Activated naive CD8-positive, alpha-beta T cell treated with anti-CD3 and anti-CD28 coated beads for 36 hours (primary cell): ENCODE measurements around the gene POTEH. TPM values are rescaled to one million over a fixed set of nuclear protein-coding genes. Genes with fewer than 3 reads are reported as not detected.
"Not testable (repeated sequence)": the region's sequence is repeated elsewhere in the genome, so short reads cannot be mapped to it uniquely, and the experiment has no call there.

Source experiments
- DNase-seq: peaks from one replicate; pipeline ENCODE4 v3.0.0; 2021
- H3K27ac Mint-ChIP-seq: one replicate; pipeline ENCODE4 v1.8.0; 2022; ENCODE audit warnings: mild to moderate bottlenecking, moderate library complexity, mixed read lengths
- H3K27me3 Mint-ChIP-seq: one replicate; pipeline ENCODE4 v1.8.0; 2022; ENCODE audit warnings: mild to moderate bottlenecking, mixed read lengths
- H3K36me3 Mint-ChIP-seq: one replicate; pipeline ENCODE4 v1.8.0; 2021; ENCODE audit warnings: mild to moderate bottlenecking, mixed read lengths
- H3K4me1 Mint-ChIP-seq: one replicate; pipeline ENCODE4 v1.8.0; 2021; ENCODE audit warnings: mixed read lengths
- H3K4me3 Mint-ChIP-seq: one replicate; pipeline ENCODE4 v1.8.0; 2022; ENCODE audit warnings: mild to moderate bottlenecking, moderate library complexity, mixed read lengths
- H3K9me3 Mint-ChIP-seq: one replicate; pipeline ENCODE4 v1.8.0; 2022; ENCODE audit warnings: mixed read lengths
- total RNA-seq, 2 experiments: library from RNA; stranded (reverse); gene quantifications; one replicate each; pipeline ENCODE4 v1.2.3, GENCODE V29; 2021

Gene POTEH
- not detected for total RNA-seq

- H3K27me3 Mint-ChIP-seq, H3K36me3 Mint-ChIP-seq, H3K27ac Mint-ChIP-seq, H3K4me3 Mint-ChIP-seq, DNase-seq, H3K4me1 Mint-ChIP-seq, H3K9me3 Mint-ChIP-seq: not testable (repeated sequence)
These were observed at the start of gene POTEH for GRCh38 chr22:15689749-15690125. POTEH (plus strand) TSS chr22:15690026; CDS start chr22:15690078, 52 bp downstream.

DNA sequence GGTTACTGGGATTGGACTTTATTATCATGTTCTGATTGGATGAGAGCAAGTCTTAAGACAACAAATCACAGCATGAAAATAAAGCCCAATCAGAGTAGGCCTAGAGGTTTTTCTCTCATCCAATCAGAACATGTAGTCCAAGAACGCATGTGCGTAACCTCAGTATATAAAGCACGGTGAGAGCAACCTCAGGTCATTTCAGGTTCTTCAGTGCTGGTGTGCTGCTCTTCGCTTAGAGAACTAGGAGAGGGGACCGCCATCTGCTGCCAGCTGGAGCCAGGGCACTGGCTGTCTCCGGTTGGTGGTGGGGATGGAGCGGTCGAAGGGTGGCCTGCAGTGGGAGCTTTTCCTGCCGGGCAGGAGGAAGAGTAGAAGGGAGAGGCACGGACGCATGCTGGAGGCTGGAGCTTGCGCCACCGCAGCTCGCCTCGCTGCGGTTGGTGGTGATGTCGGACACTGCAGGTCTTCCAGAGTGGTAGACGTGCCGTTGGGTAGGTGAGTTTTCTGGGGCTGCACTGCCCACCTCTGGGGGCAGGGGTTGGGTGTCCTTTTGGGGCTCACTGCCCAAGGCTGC is 47.5 kb upstream of the POTEH start:
- H3K36me3 Mint-ChIP-seq, H3K27me3 Mint-ChIP-seq, H3K27ac Mint-ChIP-seq, H3K4me3 Mint-ChIP-seq, DNase-seq, H3K4me1 Mint-ChIP-seq, H3K9me3 Mint-ChIP-seq: not testable (repeated sequence)

DNA sequence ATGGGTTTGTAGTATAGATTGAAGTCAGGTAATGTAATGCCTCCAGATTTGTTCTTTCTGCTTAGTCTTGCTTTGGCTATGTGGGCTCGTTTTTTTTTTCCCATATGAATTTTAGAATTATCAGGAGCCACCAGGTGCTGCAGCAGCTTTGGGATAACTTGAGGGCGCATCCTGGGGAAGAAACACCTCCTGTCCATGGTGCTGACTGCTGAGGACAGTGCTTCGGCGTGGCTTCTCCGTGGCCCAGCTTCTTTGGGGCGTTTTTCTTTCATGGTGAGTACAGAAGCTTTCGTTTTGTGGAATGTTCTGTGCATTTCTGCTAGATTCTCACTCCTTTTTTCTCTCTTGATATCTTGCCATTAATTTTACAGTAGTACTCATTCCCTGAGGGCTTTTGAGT is 37.9 kb upstream of the POTEH start:
- H3K36me3 Mint-ChIP-seq, H3K27me3 Mint-ChIP-seq, H3K27ac Mint-ChIP-seq, H3K4me3 Mint-ChIP-seq, DNase-seq, H3K4me1 Mint-ChIP-seq, H3K9me3 Mint-ChIP-seq: not testable (repeated sequence)

DNA sequence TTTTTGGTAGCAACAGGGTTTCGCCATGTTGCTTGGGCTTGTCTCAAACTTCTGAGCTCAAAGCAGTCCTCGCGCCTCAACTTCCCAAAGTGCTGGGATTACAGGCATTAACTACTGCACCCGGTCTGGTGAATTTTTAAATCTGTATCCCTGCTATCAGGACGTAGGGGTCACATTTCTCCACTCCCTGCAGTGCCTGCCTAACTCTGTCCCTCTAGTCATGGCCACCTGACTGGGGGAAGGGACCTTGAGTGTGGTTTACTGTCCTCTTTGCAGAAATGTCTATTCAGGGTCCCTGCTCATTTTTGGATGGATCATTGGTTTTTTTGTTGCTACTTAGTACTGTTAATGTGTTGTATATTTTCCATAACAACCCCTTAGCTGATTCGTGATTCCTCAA is 37.1 kb upstream of the POTEH start:
- H3K4me3 Mint-ChIP-seq, H3K27ac Mint-ChIP-seq, H3K36me3 Mint-ChIP-seq, H3K9me3 Mint-ChIP-seq, H3K27me3 Mint-ChIP-seq, H3K4me1 Mint-ChIP-seq, DNase-seq: not testable (repeated sequence)

GRCh38 chr22:15653241-15653640 is 36.6 kb upstream of the POTEH start:
- not testable (repeated sequence) for H3K4me1 Mint-ChIP-seq, H3K27ac Mint-ChIP-seq, DNase-seq, H3K4me3 Mint-ChIP-seq, H3K9me3 Mint-ChIP-seq, H3K27me3 Mint-ChIP-seq, H3K36me3 Mint-ChIP-seq

DNA sequence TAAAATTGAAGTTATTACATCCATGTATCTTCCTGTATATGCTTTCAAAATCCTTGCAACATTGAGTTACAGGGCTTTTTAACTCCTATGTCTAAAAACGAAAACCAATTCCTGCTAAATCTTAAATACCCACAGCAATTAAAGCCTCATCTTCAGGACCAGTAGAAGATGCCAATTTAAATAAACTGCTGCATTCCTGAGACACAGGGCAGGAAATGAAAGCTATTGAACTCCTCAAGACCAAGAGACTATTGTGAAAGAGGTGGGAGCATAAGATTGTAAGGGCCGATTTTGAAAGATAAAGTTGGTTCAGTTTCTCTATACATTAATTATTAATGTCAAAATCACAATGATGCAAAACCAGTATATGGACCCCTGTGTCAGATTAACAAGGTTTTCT is 28.7 kb upstream of the POTEH start:
- not testable (repeated sequence) for H3K27ac Mint-ChIP-seq, H3K4me1 Mint-ChIP-seq, DNase-seq, H3K27me3 Mint-ChIP-seq, H3K9me3 Mint-ChIP-seq, H3K36me3 Mint-ChIP-seq, H3K4me3 Mint-ChIP-seq

- not testable (repeated sequence) for H3K4me3 Mint-ChIP-seq, H3K9me3 Mint-ChIP-seq, H3K4me1 Mint-ChIP-seq, H3K36me3 Mint-ChIP-seq, H3K27me3 Mint-ChIP-seq, DNase-seq, H3K27ac Mint-ChIP-seq
These were observed 25.1 kb upstream of the POTEH start for GRCh38 chr22:15664682-15665081.

DNA sequence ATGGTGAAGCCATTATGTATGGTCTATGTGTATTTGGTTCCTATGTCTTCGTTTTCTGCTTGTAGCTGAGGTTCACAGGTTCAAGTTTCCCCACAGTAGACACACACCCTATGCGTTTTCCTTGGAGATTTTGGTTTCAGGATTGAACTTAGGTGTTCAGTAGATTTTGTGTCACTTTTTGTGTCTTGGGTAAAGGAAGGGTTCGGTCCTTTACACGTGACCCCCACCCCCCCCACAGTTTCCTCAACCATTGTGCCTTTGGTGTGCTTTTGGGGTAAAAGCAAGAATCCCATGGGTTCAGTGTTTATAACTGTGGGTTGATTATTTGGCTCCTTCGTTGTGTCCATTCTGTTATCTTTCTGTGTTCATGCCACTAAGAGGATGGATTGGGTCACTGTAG is 24.3 kb upstream of the POTEH start:
- not testable (repeated sequence) for DNase-seq, H3K9me3 Mint-ChIP-seq, H3K27me3 Mint-ChIP-seq, H3K36me3 Mint-ChIP-seq, H3K4me3 Mint-ChIP-seq, H3K27ac Mint-ChIP-seq, H3K4me1 Mint-ChIP-seq

- H3K27me3 Mint-ChIP-seq, H3K4me3 Mint-ChIP-seq: not testable (repeated sequence)
These were observed 20.4 kb upstream of the POTEH start for GRCh38 chr22:15669430-15669829.

GRCh38 chr22:15679702-15680101 is 10.1 kb upstream of the POTEH start:
- not testable (repeated sequence) for H3K4me1 Mint-ChIP-seq, H3K4me3 Mint-ChIP-seq, H3K27ac Mint-ChIP-seq, H3K9me3 Mint-ChIP-seq, H3K36me3 Mint-ChIP-seq, H3K27me3 Mint-ChIP-seq, DNase-seq

More at GRCh38 chr22:15669430-15669829, 20.4 kb upstream of the POTEH start:
- not testable (repeated sequence) for H3K4me1 Mint-ChIP-seq, H3K36me3 Mint-ChIP-seq, H3K9me3 Mint-ChIP-seq, H3K27ac Mint-ChIP-seq, DNase-seq

- H3K4me1 Mint-ChIP-seq, H3K4me3 Mint-ChIP-seq, DNase-seq, H3K36me3 Mint-ChIP-seq, H3K9me3 Mint-ChIP-seq, H3K27ac Mint-ChIP-seq, H3K27me3 Mint-ChIP-seq: not testable (repeated sequence)
These were observed 5.7 kb upstream of the POTEH start for GRCh38 chr22:15684115-15684514.

GRCh38 chr22:15684695-15685094 is 5.1 kb upstream of the POTEH start:
- not testable (repeated sequence) for H3K4me3 Mint-ChIP-seq, H3K4me1 Mint-ChIP-seq, H3K36me3 Mint-ChIP-seq, DNase-seq, H3K27ac Mint-ChIP-seq, H3K27me3 Mint-ChIP-seq, H3K9me3 Mint-ChIP-seq

DNA sequence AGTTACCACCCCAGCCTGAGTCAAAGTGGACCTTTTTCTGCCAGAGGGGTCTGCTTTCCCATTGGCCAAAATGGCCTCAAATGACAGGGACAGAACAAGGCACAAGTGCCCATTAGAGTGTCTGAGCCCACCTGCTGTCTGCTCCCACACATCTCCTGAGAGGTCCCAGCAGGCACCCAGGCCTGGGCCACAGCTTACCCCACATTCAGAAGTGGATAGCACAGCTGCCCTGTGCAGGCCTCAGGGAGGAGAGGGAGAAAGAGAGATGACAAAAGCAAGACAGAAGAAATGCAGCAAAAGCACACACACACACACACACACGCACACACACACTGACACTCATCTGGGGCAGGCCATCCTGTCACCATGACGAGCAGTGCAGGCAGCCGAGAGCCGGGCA is 4.2 kb upstream of the POTEH start:
- H3K9me3 Mint-ChIP-seq, H3K4me3 Mint-ChIP-seq, H3K27ac Mint-ChIP-seq, DNase-seq, H3K4me1 Mint-ChIP-seq, H3K27me3 Mint-ChIP-seq, H3K36me3 Mint-ChIP-seq: not testable (repeated sequence)

DNA sequence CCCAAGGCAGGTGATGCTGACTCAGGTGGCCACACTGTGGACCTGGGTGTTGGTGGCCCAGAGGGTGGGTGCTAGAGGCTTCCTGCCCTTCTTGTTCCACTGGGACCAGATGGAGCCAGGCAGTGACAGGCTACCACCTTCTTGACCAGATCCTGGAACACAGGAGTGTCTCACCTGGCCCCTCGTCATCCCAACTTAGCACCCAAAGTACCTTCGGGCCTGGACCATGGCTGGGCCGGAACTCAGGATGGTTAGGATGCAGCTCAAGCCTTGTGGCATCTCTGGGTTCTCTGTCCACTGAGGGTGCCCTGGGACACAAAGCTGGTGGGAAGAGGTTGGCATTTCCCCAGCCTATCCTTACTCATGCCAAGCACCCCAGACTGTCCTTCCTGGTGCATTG is 2.7 kb upstream of the POTEH start:
- H3K9me3 Mint-ChIP-seq, H3K4me1 Mint-ChIP-seq, H3K27ac Mint-ChIP-seq, DNase-seq, H3K27me3 Mint-ChIP-seq, H3K4me3 Mint-ChIP-seq, H3K36me3 Mint-ChIP-seq: not testable (repeated sequence)

DNA sequence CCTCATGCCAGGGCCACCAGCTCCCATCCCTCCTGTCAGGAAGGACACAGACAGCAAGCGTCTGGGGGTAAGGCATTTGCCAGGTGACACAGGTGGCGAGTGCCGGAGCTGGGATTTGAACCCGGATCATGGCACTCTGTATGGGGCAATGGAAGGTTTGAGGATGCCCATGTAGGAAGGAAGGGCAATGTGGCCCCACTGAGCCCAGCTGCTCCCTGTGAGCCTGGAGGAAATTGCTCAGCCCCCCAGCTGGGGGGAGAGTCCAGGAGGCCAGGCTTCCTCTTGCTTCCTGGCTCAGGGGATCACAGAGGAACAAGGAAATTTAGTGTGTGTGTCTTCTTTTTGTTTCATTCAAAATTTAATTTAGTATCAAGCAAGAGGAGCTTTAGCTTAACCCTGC is 2.1 kb upstream of the POTEH start:
- not testable (repeated sequence) for H3K9me3 Mint-ChIP-seq, H3K4me1 Mint-ChIP-seq, H3K27ac Mint-ChIP-seq, DNase-seq, H3K4me3 Mint-ChIP-seq, H3K36me3 Mint-ChIP-seq, H3K27me3 Mint-ChIP-seq

GRCh38 chr22:15688090-15688489 is 1.7 kb upstream of the POTEH start:
- H3K36me3 Mint-ChIP-seq, H3K4me3 Mint-ChIP-seq, DNase-seq, H3K9me3 Mint-ChIP-seq, H3K4me1 Mint-ChIP-seq, H3K27me3 Mint-ChIP-seq, H3K27ac Mint-ChIP-seq: not testable (repeated sequence)
